Measurements from ENCODE around the gene MISP.
A peak's percentile ranks its signal among the peaks of the same experiment; 100 is the strongest.

DNA sequence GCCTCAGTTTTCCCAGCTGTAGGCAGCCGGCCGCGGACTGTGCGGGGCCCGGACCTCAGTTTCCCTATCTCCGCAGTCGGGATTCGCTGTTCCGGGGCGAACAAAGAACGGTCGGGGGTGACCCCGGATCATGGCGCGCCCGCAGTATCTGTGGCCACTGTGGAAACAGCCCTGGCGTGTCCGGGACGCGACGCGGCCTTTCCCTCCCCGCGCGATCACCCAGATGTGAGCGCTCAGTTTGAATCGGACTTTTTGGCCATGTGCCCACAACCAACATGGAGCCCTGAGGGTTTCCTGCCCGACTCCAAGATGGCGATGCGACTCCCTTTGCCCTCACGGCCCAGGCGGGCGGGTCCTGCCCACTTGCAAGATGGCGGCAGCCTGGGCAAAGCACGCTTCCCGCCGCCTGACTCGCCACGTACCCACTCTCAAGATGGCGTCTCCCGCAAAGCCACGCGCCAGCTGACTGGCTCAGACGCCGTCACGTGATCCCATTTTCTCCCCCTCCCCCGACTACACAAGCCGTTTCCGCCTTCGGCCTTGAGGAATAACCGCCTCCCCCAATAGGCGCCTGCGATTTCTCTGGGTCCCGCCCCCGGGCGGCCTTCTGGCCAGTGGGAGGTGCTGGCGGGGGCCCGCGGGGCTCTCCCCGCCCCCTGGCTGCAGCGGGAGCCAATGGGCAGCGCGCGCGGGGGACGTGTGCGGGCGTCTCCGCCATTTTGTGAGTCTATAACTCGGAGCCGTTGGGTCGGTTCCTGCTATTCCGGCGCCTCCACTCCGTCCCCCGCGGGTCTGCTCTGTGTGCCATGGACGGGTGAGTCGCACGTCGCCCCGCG lies 46.0 kb downstream of the MISP start, which contains the start of gene PTBP1:
- TF ChIP-seq, protein P1, sequence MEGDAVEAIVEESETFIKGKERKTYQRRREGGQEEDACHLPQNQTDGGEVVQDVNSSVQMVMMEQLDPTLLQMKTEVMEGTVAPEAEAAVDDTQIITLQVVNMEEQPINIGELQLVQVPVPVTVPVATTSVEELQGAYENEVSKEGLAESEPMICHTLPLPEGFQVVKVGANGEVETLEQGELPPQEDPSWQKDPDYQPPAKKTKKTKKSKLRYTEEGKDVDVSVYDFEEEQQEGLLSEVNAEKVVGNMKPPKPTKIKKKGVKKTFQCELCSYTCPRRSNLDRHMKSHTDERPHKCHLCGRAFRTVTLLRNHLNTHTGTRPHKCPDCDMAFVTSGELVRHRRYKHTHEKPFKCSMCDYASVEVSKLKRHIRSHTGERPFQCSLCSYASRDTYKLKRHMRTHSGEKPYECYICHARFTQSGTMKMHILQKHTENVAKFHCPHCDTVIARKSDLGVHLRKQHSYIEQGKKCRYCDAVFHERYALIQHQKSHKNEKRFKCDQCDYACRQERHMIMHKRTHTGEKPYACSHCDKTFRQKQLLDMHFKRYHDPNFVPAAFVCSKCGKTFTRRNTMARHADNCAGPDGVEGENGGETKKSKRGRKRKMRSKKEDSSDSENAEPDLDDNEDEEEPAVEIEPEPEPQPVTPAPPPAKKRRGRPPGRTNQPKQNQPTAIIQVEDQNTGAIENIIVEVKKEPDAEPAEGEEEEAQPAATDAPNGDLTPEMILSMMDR (IDR thresholded peaks at IDR 0.05): no peak
- TF ChIP-seq USF2 (CRISPR knock-in tag; IDR thresholded peaks at IDR 0.05): peak; percentile 99
- no peak for TF ChIP-seq TCF7 (CRISPR knock-in tag; IDR thresholded peaks at IDR 0.05; ENCODE audit: low read depth)
- no peak for TF ChIP-seq ESRRA (CRISPR knock-in tag; IDR thresholded peaks at IDR 0.05; ENCODE audit: borderline replicate concordance)
- TF ChIP-seq ZNF138 (CRISPR knock-in tag; conservative IDR thresholded peaks at IDR 0.05): no peak
- TF ChIP-seq, protein P2, sequence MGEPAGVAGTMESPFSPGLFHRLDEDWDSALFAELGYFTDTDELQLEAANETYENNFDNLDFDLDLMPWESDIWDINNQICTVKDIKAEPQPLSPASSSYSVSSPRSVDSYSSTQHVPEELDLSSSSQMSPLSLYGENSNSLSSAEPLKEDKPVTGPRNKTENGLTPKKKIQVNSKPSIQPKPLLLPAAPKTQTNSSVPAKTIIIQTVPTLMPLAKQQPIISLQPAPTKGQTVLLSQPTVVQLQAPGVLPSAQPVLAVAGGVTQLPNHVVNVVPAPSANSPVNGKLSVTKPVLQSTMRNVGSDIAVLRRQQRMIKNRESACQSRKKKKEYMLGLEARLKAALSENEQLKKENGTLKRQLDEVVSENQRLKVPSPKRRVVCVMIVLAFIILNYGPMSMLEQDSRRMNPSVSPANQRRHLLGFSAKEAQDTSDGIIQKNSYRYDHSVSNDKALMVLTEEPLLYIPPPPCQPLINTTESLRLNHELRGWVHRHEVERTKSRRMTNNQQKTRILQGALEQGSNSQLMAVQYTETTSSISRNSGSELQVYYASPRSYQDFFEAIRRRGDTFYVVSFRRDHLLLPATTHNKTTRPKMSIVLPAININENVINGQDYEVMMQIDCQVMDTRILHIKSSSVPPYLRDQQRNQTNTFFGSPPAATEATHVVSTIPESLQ (CRISPR knock-in tag; IDR thresholded peaks at IDR 0.05): no peak
- no peak for TF ChIP-seq NR3C1 (CRISPR knock-in tag; conservative IDR thresholded peaks at IDR 0.05; ENCODE audit: low read depth)
